ENCODE measurements around the gene GPC6.

GRCh38 chr13:94259984-94260383, 1033.4 kb downstream of the GPC6 start:
- TF ChIP-seq CTCF (optimal IDR thresholded peaks at IDR 0.05 in 1 of 3, IDR thresholded peaks at IDR 0.05 in 1 of 3, conservative IDR thresholded peaks at IDR 0.05 in 1 of 3; ENCODE audit: extremely low read depth in 1 of 3, insufficient read depth in 2 of 3, low read length in 3 of 3) (no peak), EZH2 (IDR thresholded peaks at IDR 0.05; ENCODE audit: low read length) (no peak)

All from keratinocyte (primary cell).